Activated CD8-positive, alpha-beta memory T cell treated with anti-CD3 and anti-CD28 coated beads, Interleukin-2, amount 50 U/mL, for 48 hours (primary cell): ENCODE data around the gene TSSC4.
A peak's percentile ranks its signal among the peaks of the same experiment; 100 is the strongest.

Source experiments
- DNase-seq: peaks from one replicate; pipeline ENCODE4 v3.0.0-alpha.2; 2020

Gene TSSC4

GRCh38 chr11:2420502-2421225, 20.1 kb downstream of the TSSC4 start:
- DNase-seq, result peak; percentile 87

GRCh38 chr11:2421226-2421994, 20.9 kb downstream of the TSSC4 start:
- no peak for DNase-seq

DNA sequence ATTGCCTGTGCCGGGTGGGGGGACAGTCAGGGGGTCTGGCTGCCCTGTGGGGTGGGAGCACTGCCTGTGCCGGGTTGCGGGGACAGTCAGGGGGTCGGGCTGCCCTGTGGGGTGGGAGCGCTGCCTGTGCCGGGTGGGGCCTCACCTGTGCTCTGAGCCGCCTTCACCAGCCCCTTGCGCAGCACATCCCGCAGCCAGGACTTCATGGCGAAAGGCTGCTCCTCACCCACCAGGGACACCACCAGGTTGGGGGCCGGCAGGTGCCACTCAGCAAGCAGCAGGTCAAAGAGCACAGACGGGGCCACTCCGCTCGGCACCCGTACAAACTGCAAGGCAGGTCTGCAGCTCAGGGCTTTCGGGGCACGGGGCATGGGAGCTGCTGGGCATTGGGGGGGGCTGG, 21.4 kb downstream of the TSSC4 start:
- DNase-seq, result no peak

GRCh38 chr11:2422461-2423156, 22.1 kb downstream of the TSSC4 start:
- no peak for DNase-seq

DNA sequence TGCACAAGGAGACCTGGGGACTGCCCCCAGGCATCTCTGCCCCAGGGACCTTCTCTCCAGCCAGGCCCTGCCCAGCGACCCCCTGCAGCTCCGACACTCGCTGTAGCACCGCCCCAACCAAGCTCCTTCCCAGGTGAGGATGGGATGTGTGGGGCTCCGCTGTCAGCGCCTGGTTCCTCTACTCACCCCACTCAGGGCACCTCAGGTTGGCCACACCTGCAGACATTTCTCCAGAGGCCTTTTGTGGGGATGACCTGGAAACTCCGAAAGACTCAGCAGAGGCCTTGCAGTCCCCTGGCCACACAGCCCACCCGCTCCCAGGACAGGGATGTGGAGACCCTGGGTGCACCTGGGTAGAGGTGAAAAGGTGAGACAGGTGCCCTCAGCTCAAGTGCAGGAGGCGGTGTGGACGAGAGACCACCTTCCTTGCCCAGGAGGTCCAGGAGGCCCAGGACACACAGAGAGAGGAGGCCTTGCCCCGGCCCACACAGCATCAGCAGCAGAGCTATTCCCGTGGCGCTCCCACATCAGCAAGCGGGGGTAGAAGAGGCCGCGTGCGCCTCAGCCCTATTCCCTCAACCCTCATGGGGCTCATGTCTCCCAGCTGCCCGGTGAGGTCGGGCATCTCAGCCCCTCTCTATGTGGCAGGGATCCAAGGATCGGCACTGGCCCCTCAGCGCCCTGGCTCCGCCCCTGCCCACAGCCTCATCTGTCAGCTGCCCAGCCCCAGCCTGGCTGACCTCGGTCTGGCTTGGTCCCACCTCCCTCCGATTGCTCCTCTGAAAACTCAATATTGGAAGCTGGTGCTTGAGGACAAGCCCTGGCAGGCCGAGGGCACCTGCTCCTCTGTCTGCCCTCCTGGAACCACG, 22.8 kb downstream of the TSSC4 start:
- DNase-seq, result no peak

- DNase-seq, result no peak
These were observed 24.4 kb downstream of the TSSC4 start for GRCh38 chr11:2424811-2425495.

DNA sequence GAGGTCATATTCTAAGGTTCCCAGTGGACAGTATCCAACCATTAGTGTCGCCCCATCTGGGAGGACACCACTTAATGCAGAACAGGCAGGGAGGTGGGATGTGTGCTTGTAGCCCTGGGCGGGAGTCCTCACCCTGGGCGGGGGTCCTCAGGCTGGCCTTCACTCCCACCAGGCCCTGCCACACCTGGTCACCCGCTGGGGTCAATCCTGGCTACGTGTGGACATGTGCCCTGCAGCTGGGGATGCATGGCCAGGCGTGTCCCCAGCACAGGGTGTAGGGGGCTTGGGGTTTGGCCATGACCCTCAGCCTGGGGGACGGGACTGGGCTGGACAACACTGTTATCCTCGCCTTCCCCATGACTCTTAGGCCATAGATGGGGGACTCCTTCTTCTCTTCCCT, 25.0 kb downstream of the TSSC4 start:
- no peak for DNase-seq

DNA sequence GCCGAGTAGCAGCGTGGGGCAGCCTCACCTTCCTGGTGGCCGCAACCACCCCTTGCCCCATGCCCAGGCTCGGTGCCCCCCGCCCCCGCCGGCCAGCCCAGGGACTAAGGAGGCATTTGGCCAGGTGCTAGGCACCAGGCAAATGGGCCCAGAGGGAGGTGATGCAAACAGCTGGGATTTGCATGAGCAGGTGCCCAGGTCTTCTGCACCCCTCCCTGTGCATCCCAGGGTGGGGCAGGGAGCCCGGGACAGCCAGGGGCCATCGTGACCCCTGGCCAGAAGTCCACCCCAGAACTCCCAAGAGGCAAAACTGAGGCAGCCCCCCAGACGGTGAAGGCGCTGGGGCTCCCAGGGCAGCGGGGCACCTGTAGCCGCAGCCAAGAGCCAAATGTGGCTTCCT, 25.7 kb downstream of the TSSC4 start:
- no peak for DNase-seq

DNA sequence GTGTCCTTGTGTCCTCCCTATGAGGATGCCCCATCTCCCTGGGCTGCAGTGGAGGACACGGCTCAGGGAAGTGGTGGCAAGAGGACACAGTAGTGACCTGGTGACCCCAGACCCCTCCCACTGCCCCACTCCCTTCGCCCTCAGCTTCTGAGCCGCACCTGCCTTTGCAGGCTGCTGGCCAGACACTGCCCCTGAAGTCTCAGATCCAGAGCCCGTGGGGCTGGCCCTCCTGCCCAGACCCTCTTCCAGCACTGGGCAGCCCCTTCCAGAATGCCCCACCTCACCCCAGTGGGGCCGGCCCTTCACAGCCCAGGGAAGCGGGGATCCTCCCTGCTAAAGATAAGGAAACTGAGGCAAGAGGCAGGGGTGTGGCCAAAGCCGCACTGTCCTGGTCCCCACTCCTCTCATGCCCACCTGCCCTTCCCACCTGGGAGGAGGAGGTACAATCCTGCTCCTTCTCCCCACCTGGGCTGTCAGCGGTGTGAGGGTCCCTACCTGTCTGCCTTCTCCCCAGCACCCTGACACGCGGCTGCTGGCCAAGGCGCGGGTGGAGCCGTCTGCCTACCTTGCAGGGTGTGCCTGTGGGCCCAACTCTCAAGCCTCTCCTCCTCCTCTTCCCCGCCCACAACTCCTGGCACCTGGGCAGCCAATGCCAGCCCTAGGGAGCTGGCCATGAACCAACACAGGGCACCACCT, 26.4 kb downstream of the TSSC4 start:
- DNase-seq, result no peak

DNA sequence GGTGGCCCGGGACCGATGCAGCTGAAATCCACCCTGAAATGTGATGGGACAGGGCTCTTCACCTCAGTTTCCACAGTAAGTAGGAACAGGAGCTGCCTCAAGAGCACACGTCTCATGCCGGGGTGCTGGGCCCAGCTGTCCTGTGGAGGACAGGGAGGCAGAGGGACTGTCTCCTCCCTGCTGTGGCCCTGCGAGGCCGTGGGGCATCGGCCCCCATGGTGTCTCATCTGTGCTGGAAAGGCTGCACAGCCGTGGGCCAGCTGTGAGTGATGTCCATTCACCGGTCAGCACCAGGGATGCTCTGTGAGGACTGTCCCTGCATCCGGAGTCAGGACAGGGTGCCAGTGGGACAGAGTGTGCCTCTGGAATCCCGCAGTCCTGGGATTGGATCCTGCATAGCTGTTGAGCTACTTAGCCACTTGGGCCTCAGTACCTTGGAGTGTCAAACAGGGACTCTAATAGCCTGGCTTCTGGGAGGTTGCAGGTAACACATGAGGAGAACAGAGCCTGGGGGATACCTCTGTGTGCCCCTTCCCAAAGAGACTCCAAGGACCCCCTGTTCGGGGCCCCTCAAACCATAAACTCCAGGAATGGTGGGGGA, 27.3 kb downstream of the TSSC4 start:
- DNase-seq, result no peak

GRCh38 chr11:2428322-2428795, 27.8 kb downstream of the TSSC4 start:
- DNase-seq, result peak; percentile 98

- DNase-seq, result no peak
These were observed 30.8 kb downstream of the TSSC4 start for GRCh38 chr11:2431395-2431794.

GRCh38 chr11:2432171-2432621, 31.6 kb downstream of the TSSC4 start:
- no peak for DNase-seq

GRCh38 chr11:2432628-2433071, 32.1 kb downstream of the TSSC4 start:
- DNase-seq, result no peak

GRCh38 chr11:2433106-2433925, 32.8 kb downstream of the TSSC4 start:
- no peak for DNase-seq

DNA sequence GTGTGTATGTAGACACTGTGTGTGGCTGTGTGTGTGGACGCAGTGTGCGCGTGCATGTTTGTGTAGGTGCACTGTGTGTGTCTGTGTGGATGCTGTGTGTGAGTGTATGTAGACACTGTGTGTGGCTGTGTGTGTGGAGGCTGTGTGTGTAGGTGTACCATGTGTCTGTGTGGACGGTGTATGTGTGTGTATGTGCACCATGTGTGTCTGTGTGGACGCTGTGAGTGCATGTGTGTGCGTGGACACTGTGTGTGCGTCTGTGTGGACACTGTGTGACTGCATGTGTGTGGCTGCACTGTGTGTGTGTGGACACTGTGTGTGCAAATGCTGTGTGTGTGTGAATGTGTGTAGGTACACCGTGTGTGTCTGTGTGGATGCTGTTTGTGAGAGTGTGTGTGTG, 33.5 kb downstream of the TSSC4 start:
- no peak for DNase-seq

- no peak for DNase-seq
These were observed 34.1 kb downstream of the TSSC4 start for GRCh38 chr11:2434506-2435255.

GRCh38 chr11:2435288-2436012, 34.9 kb downstream of the TSSC4 start:
- DNase-seq, result no peak
